SK-N-SH (cell line): ENCODE data around the gene ZNF664. TPM values are rescaled to one million over a fixed set of nuclear protein-coding genes. Genes with fewer than 3 reads are reported as not detected.
A peak's percentile ranks its signal among the peaks of the same experiment; 100 is the strongest.

Experiments
- CTCF ChIA-PET: fragments of 300-600, 350-600 bp; formaldehyde crosslinking; extraction: SDS; loops from one replicate; lab custom pipeline; 2021; lab: Yijun Ruan, JAX
- POLR2A ChIA-PET: fragments of 350-600 bp; sonication (Branson Sonifier 250); formaldehyde crosslinking; extraction: SDS; loops from one replicate; lab custom pipeline; 2020; ENCODE audit warnings: antibody characterized with exemption, inconsistent platforms; lab: Yijun Ruan, JAX
- DNase-seq: peaks from one replicate; pipeline ENCODE4 v3.0.0; 2012
- H2AFZ ChIP-seq: fragments of 200-600 bp; sonication (generic); 2 replicates; pipeline ENCODE4 v1.8.1; 2016; ENCODE audit warnings: antibody characterized with exemption, mild to moderate bottlenecking, low read depth
- H3F3A ChIP-seq: fragments of 200-600 bp; sonication (generic); replicated peaks from 2 replicates; pipeline ENCODE3; 2016; ENCODE audit warnings: antibody characterized with exemption, mild to moderate bottlenecking; ENCODE audit not compliant: insufficient read depth
- H3K27ac ChIP-seq, 2 experiments: fragments of 200-500 bp in 1 of 2; fragments of 200-600 bp in 1 of 2; sonication (Bioruptor generic) in 1 of 2; sonication (generic), shearing (Covaris generic) in 1 of 2; 2 replicates each; pipeline versions ENCODE4 v1.5.1 to v1.6.1; 2014 to 2016; ENCODE audit warnings: low read depth in 2 of 2, inconsistent platforms in 1 of 2, low read length in 1 of 2, mild to moderate bottlenecking in 1 of 2, mixed read lengths in 1 of 2
- H3K27me3 ChIP-seq: fragments of 200-600 bp; sonication (generic), shearing (Covaris generic); 2 replicates; pipeline ENCODE4 v1.6.1; 2016; ENCODE audit warnings: mixed run types; ENCODE audit not compliant: insufficient read depth
- H3K36me3 ChIP-seq, 2 experiments: fragments of 200-500 bp in 1 of 2; fragments of 200-600 bp in 1 of 2; sonication (Bioruptor generic) in 1 of 2; sonication (generic) in 1 of 2; replicated peaks in 1 of 2; 2 replicates each; pipeline versions ENCODE3 to v1.5.1; 2014 to 2016; ENCODE audit warnings: low read length in 1 of 2, mild to moderate bottlenecking in 1 of 2; ENCODE audit not compliant: insufficient read depth in 2 of 2, control insufficient read depth in 1 of 2
- H3K4me1 ChIP-seq, 2 experiments: fragments of 200-500 bp in 1 of 2; fragments of 200-600 bp in 1 of 2; sonication (Bioruptor generic) in 1 of 2; sonication (generic), shearing (Covaris generic) in 1 of 2; 2 replicates each; pipeline versions ENCODE4 v1.5.1 to v1.6.1; 2014 to 2016; ENCODE audit warnings: low read depth in 1 of 2, low read length in 1 of 2, mixed run types in 1 of 2; ENCODE audit not compliant: insufficient read depth in 2 of 2, control insufficient read depth in 1 of 2
- H3K4me2 ChIP-seq: fragments of 200-600 bp; sonication (generic), shearing (Covaris generic); 2 replicates; pipeline ENCODE4 v1.6.1; 2017; ENCODE audit warnings: mixed run types
- H3K4me3 ChIP-seq, 2 experiments: fragments of 200-500 bp in 1 of 2; fragments of 200-600 bp in 1 of 2; sonication (Bioruptor generic) in 1 of 2; sonication (generic), shearing (Covaris generic) in 1 of 2; 2 replicates each; pipeline versions ENCODE4 v1.5.1 to v1.8.1; 2014 to 2016; ENCODE audit warnings: low read depth in 2 of 2, inconsistent platforms in 1 of 2, low read length in 1 of 2, mild to moderate bottlenecking in 1 of 2, mixed read lengths in 1 of 2, moderate library complexity in 1 of 2
- H3K79me2 ChIP-seq: fragments of 200-600 bp; sonication (generic); 2 replicates; pipeline ENCODE4 v1.8.1; 2017; ENCODE audit warnings: mild to moderate bottlenecking; ENCODE audit not compliant: insufficient read depth
- H3K9ac ChIP-seq: fragments of 200-600 bp; sonication (generic); 2 replicates; pipeline ENCODE4 v1.6.1; 2017; ENCODE audit warnings: mixed run types
- H3K9me2 ChIP-seq: fragments of 200-600 bp; sonication (generic); 2 replicates; pipeline ENCODE4 v1.6.1; 2017; ENCODE audit warnings: mixed run types
- H3K9me3 ChIP-seq: fragments of 200-600 bp; sonication (generic); 2 replicates; pipeline ENCODE4 v1.6.1; 2017; ENCODE audit warnings: mixed run types, mild to moderate bottlenecking, moderate library complexity
- H4K20me1 ChIP-seq: fragments of 200-600 bp; sonication (generic); 2 replicates; pipeline ENCODE4 v1.6.1; 2017; ENCODE audit warnings: mild to moderate bottlenecking, mixed run types; ENCODE audit not compliant: insufficient read depth
- EP300 ChIP-seq, 2 experiments: IDR thresholded peaks; 2 replicates each; pipeline versions ENCODE4 v1.4.0 to v1.6.1; 2012; ENCODE audit warnings: borderline replicate concordance in 1 of 2, low read depth in 1 of 2, low read length in 1 of 2
- FOSL2 ChIP-seq: IDR thresholded peaks from 2 replicates; pipeline ENCODE4 v1.4.0; 2012; ENCODE audit warnings: low read depth, mild to moderate bottlenecking, moderate library complexity, borderline replicate concordance
- FOXJ3 ChIP-seq: sonication (generic); formaldehyde crosslinking; IDR thresholded peaks from 2 replicates; pipeline ENCODE4 v1.5.1; 2020; ENCODE audit warnings: mild to moderate bottlenecking, missing genetic modification reagents
- FOXM1 ChIP-seq: IDR thresholded peaks from 2 replicates; pipeline ENCODE4 v1.4.0; 2012; ENCODE audit warnings: low read depth, mild to moderate bottlenecking
- GABPA ChIP-seq: IDR thresholded peaks from 2 replicates; pipeline ENCODE4 v1.4.0; 2012; ENCODE audit warnings: low read depth, mild to moderate bottlenecking
- GATA2 ChIP-seq: sonication (generic); formaldehyde crosslinking; IDR thresholded peaks from 2 replicates; pipeline ENCODE4 v1.5.0; 2020; ENCODE audit warnings: mild to moderate bottlenecking, missing genetic modification reagents
- JUND ChIP-seq: IDR thresholded peaks from 2 replicates; pipeline ENCODE4 v1.4.0; 2012
- NFIC ChIP-seq: IDR thresholded peaks from 2 replicates; pipeline ENCODE4 v1.4.0; 2012; ENCODE audit warnings: borderline replicate concordance
- PBX3 ChIP-seq: IDR thresholded peaks from 2 replicates; pipeline ENCODE4; 2012
- POLR2AphosphoS5 ChIP-seq: IDR thresholded peaks from 2 replicates; pipeline ENCODE4 v1.6.1; 2012; ENCODE audit warnings: low read depth, low read length
- RAD21 ChIP-seq: IDR thresholded peaks from 2 replicates; pipeline ENCODE4 v1.6.1; 2012; ENCODE audit warnings: mild to moderate bottlenecking, low read length
- RCOR1 ChIP-seq: fragments of 150-350 bp; IDR thresholded peaks from 2 replicates; pipeline ENCODE4 v1.6.1; 2017; ENCODE audit warnings: antibody characterized with exemption, low read length
- RFX5 ChIP-seq: IDR thresholded peaks from 2 replicates; pipeline ENCODE4 v1.6.1; 2012; ENCODE audit warnings: mild to moderate bottlenecking, improper control_type of control experiment, low read length
- SMC3 ChIP-seq: IDR thresholded peaks from 2 replicates; pipeline ENCODE4 v1.6.1; 2012; ENCODE audit warnings: low read depth, low read length, improper control_type of control experiment
- TAF1 ChIP-seq: IDR thresholded peaks from 2 replicates; pipeline ENCODE4 v1.6.1; 2012; ENCODE audit warnings: low read depth, mild to moderate bottlenecking, low read length, moderate library complexity, borderline replicate concordance
- USF1 ChIP-seq: IDR thresholded peaks from 2 replicates; pipeline ENCODE4 v1.4.0; 2012; ENCODE audit warnings: low read depth, borderline replicate concordance
- USF2 ChIP-seq: fragments of 150-350 bp; IDR thresholded peaks from 2 replicates; pipeline ENCODE4 v1.6.1; 2017; ENCODE audit warnings: antibody characterized with exemption, low read length, low read depth, borderline replicate concordance
- ZBTB33 ChIP-seq: IDR thresholded peaks from 2 replicates; pipeline ENCODE4 v1.4.0; 2012; ENCODE audit warnings: low read depth, borderline replicate concordance
- WGBS: methylation state at CpG from one replicate; pipeline ENCODE4 v1.1.6; 2017; ENCODE audit warnings: low lambda C conversion rate; 5-methylcytosine and 5-hydroxymethylcytosine counted together
- polyA plus RNA-seq, 3 experiments: library from polyadenylated mRNA; depleted of rRNA; stranded (reverse); fragments of >200 nt; gene quantifications; 2 replicates each; pipeline ENCODE4 v1.2.3, GENCODE V29; 2012

ZNF664 gene
- polyA plus RNA-seq, 1 of the 3 experiments (the other 2 are of a cell fraction), result 34.9 TPM

- Histone ChIP-seq H3K9me2 (no peaks in the 10 kb centered on the region), H3K9me3 (no peaks in the 10 kb centered on the region), H3F3A (peaks cover 7% of the 10 kb centered on the region), H3K4me1 (peaks cover 4 to 8% of the 10 kb centered on the region in 2 experiments; a peak in 2 of 4 replicates), H3K36me3 (no peaks in the 10 kb centered on the region)
- TF ChIP-seq RFX5 (no peak), EP300 (IDR thresholded peaks at IDR 0.05; ENCODE audit: borderline replicate concordance in 1 of 2, low read depth in 1 of 2, low read length in 1 of 2) (no peak), RAD21 (no peak), USF2 (no peak), NFIC (no peak), GABPA (no peak), FOSL2 (no peak), SMC3 (no peak), FOXJ3 (CRISPR knock-in tag) (no peak), ZBTB33 (no peak), FOXM1 (no peak), GATA2 (no peak), TAF1 (no peak), USF1 (no peak), JUND (no peak), PBX3 (no peak), RCOR1 (no peak), POLR2AphosphoS5 (no peak)
- TF ChIP-seq, all 33 proteins: peak for 0
- no peak overlapping the region for H3K9ac ChIP-seq
- peak overlapping the region in 1 of 2 experiments; percentile 6; a peak in 1 of 4 replicates for H3K4me3 ChIP-seq
- H3K27me3 ChIP-seq, result no peaks in the 10 kb centered on the region
- WGBS, result 52% methylated on average over 7 of the region's 7 CpGs
- H2AFZ ChIP-seq, result peak overlapping the region; percentile 83; the same call in 1 of the 2 replicates
- DNase-seq, result no peak
- CTCF ChIA-PET, result interaction anchor here (0.7 to 2.3 kb wide), 40 partner anchors 8 to 870 kb away, joined by 3 to 23 read pairs (median 4); no protein-coding TSS in a partner anchor
- H3K27ac ChIP-seq, result no peak overlapping the region
- no peaks in the 10 kb centered on the region for H3K79me2 ChIP-seq
- H3K4me2 ChIP-seq, result no peak overlapping the region
- POLR2A ChIA-PET, result no interaction called here
- no peaks in the 10 kb centered on the region for H4K20me1 ChIP-seq
Observed at GRCh38 chr12:124036171-124036598, 63.2 kb downstream of the ZNF664 start.
